ENCODE data around the gene C5orf15. TPM values are rescaled to one million over a fixed set of nuclear protein-coding genes. Genes with fewer than 3 reads are reported as not detected.

The C5orf15 gene
- total RNA-seq, 2 experiments from 2014 or later, result 23.7 to 26.7 TPM

- no peaks in the 10 kb centered on the region for H3K27me3 Mint-ChIP-seq
- peaks cover 41% of the 10 kb centered on the region for H3K4me1 Mint-ChIP-seq (ENCODE audit: low read depth)
- H3K36me3 Mint-ChIP-seq, result no peaks in the 10 kb centered on the region
- POLR2A ChIA-PET, result no interaction called here
- CTCF ChIA-PET, result no interaction called here
- intact Hi-C loops (cut with micrococcal nuclease), result no loop called here
- no peak overlapping the region for H3K4me3 Mint-ChIP-seq
- no peak overlapping the region for H3K27ac Mint-ChIP-seq
- no peak for DNase-seq
- no peaks in the 10 kb centered on the region for H3K9me3 Mint-ChIP-seq
Measured at GRCh38 chr5:133926489-133927299, 41.7 kb downstream of the C5orf15 start.

- H3K27me3 Mint-ChIP-seq, result no peaks in the 10 kb centered on the region
- DNase-seq, result no peak
- H3K9me3 Mint-ChIP-seq, result no peaks in the 10 kb centered on the region
- no peak overlapping the region for H3K4me3 Mint-ChIP-seq
- H3K36me3 Mint-ChIP-seq, result no peaks in the 10 kb centered on the region
- CTCF ChIA-PET, result no interaction called here
- peaks cover 35% of the 10 kb centered on the region for H3K4me1 Mint-ChIP-seq (ENCODE audit: low read depth)
- POLR2A ChIA-PET, result no interaction called here
- H3K27ac Mint-ChIP-seq, result no peak overlapping the region
- intact Hi-C loops (cut with micrococcal nuclease), result no loop called here
Measured at GRCh38 chr5:133925866-133926488, 42.4 kb downstream of the C5orf15 start.

- Mint-ChIP-seq H3K4me3 (no peak overlapping the region), H3K9me3 (no peaks in the 10 kb centered on the region), H3K36me3 (no peaks in the 10 kb centered on the region), H3K27me3 (no peaks in the 10 kb centered on the region), H3K4me1 (ENCODE audit: low read depth) (peaks cover 35% of the 10 kb centered on the region), H3K27ac (no peak overlapping the region)
- no peak for DNase-seq
- ChIA-PET POLR2A (no interaction called here), CTCF (no interaction called here)
- intact Hi-C loops (cut with micrococcal nuclease), result no loop called here
Measured at GRCh38 chr5:133925269-133925668, 43.2 kb downstream of the C5orf15 start.

GRCh38 chr5:133924221-133924920 lies 44.1 kb downstream of the C5orf15 start:
- CTCF ChIA-PET, result no interaction called here
- H3K27me3 Mint-ChIP-seq, result no peaks in the 10 kb centered on the region
- H3K36me3 Mint-ChIP-seq, result no peaks in the 10 kb centered on the region
- intact Hi-C loops (cut with micrococcal nuclease), result no loop called here
- H3K4me1 Mint-ChIP-seq (ENCODE audit: low read depth), result peaks cover 34% of the 10 kb centered on the region
- no peaks in the 10 kb centered on the region for H3K9me3 Mint-ChIP-seq
- DNase-seq, result no peak
- no peak overlapping the region for H3K27ac Mint-ChIP-seq
- POLR2A ChIA-PET, result no interaction called here
- H3K4me3 Mint-ChIP-seq, result no peak overlapping the region

GRCh38 chr5:133921979-133922378 lies 46.4 kb downstream of the C5orf15 start:
- H3K4me3 Mint-ChIP-seq, result no peak overlapping the region
- H3K36me3 Mint-ChIP-seq, result no peaks in the 10 kb centered on the region
- no peak for DNase-seq
- H3K27ac Mint-ChIP-seq, result no peak overlapping the region
- CTCF ChIA-PET, result no interaction called here
- H3K9me3 Mint-ChIP-seq, result no peaks in the 10 kb centered on the region
- no peaks in the 10 kb centered on the region for H3K27me3 Mint-ChIP-seq
- POLR2A ChIA-PET, result interaction anchor here (1.4 kb wide), 1 partner anchor 17 kb away, joined by 3 read pairs; no protein-coding TSS in a partner anchor
- peaks cover 27% of the 10 kb centered on the region for H3K4me1 Mint-ChIP-seq (ENCODE audit: low read depth)
- intact Hi-C loops (cut with micrococcal nuclease), result no loop called here

GRCh38 chr5:133921069-133921468 lies 47.4 kb downstream of the C5orf15 start:
- H3K4me3 Mint-ChIP-seq, result no peak overlapping the region
- CTCF ChIA-PET, result no interaction called here
- intact Hi-C loops (cut with micrococcal nuclease), result no loop called here
- no peaks in the 10 kb centered on the region for H3K9me3 Mint-ChIP-seq
- no peaks in the 10 kb centered on the region for H3K36me3 Mint-ChIP-seq
- H3K4me1 Mint-ChIP-seq (ENCODE audit: low read depth), result peaks cover 27% of the 10 kb centered on the region
- no peaks in the 10 kb centered on the region for H3K27me3 Mint-ChIP-seq
- POLR2A ChIA-PET, result interaction anchor here (1.4 kb wide), 1 partner anchor 18 kb away, joined by 3 read pairs; no protein-coding TSS in a partner anchor
- peak; percentile 27 for DNase-seq
- H3K27ac Mint-ChIP-seq, result no peak overlapping the region

- H3K4me3 Mint-ChIP-seq, result no peak overlapping the region
- CTCF ChIA-PET, result interaction anchor here (0.9 to 1.3 kb wide), 2 partner anchors 9 to 11 kb away, joined by 3 to 6 read pairs; no protein-coding TSS in a partner anchor
Measured at GRCh38 chr5:133919148-133920136, 49.0 kb downstream of the C5orf15 start.

DNA sequence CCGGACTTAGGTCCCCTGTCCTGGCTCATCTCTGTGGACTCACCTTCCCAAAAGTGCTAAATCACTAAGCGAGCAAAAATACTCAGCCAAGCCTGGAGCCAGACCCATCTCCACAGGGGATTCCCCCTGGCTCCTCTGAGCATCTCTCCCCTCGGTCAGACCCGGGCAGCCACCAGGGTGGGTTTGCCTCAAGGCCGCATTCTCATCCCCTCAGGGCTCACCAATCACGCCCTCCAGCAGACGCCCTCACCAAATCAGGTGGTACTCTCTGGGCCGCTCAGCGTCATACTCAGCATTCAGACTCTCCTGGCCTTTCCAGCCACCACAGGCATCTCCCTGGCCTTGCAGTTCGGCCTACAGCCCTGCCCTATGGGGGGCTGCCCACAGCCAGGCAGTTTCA lies 49.7 kb downstream of the C5orf15 start:
- POLR2A ChIA-PET, result no interaction called here
- intact Hi-C loops (cut with micrococcal nuclease), result loop anchor here (1.0 kb wide), 1 partner anchor 12 kb away; no protein-coding TSS in a partner anchor
- H3K27me3 Mint-ChIP-seq, result no peaks in the 10 kb centered on the region
- CTCF ChIA-PET, result interaction anchor here (1.3 kb wide), 1 partner anchor 12 kb away, joined by 6 read pairs; no protein-coding TSS in a partner anchor
- DNase-seq, result no peak
- peaks cover 25% of the 10 kb centered on the region for H3K4me1 Mint-ChIP-seq (ENCODE audit: low read depth)
- no peaks in the 10 kb centered on the region for H3K9me3 Mint-ChIP-seq
- H3K36me3 Mint-ChIP-seq, result no peaks in the 10 kb centered on the region
- H3K27ac Mint-ChIP-seq, result peak overlapping the region; percentile 64
- H3K4me3 Mint-ChIP-seq, result no peak overlapping the region

More at GRCh38 chr5:133919148-133920136, 49.0 kb downstream of the C5orf15 start:
- H3K36me3 Mint-ChIP-seq, result no peaks in the 10 kb centered on the region
- no peaks in the 10 kb centered on the region for H3K27me3 Mint-ChIP-seq
- DNase-seq, result peak; percentile 38
- peaks cover 25% of the 10 kb centered on the region for H3K4me1 Mint-ChIP-seq (ENCODE audit: low read depth)
- intact Hi-C loops (cut with micrococcal nuclease), result loop anchor here (1.0 kb wide), 1 partner anchor 11 kb away; no protein-coding TSS in a partner anchor
- POLR2A ChIA-PET, result no interaction called here
- H3K9me3 Mint-ChIP-seq, result no peaks in the 10 kb centered on the region
- peak overlapping the region; percentile 64 for H3K27ac Mint-ChIP-seq

GRCh38 chr5:133918316-133918715 lies 50.1 kb downstream of the C5orf15 start:
- Mint-ChIP-seq H3K36me3 (no peaks in the 10 kb centered on the region), H3K27me3 (no peaks in the 10 kb centered on the region), H3K9me3 (no peaks in the 10 kb centered on the region), H3K4me3 (no peak overlapping the region), H3K4me1 (ENCODE audit: low read depth) (peaks cover 25% of the 10 kb centered on the region), H3K27ac (peak overlapping the region; percentile 64)
- intact Hi-C loops (cut with micrococcal nuclease), result no loop called here
- no peak for DNase-seq
- CTCF ChIA-PET, result interaction anchor here (1.3 kb wide), 1 partner anchor 12 kb away, joined by 6 read pairs; no protein-coding TSS in a partner anchor
- POLR2A ChIA-PET, result no interaction called here

DNA sequence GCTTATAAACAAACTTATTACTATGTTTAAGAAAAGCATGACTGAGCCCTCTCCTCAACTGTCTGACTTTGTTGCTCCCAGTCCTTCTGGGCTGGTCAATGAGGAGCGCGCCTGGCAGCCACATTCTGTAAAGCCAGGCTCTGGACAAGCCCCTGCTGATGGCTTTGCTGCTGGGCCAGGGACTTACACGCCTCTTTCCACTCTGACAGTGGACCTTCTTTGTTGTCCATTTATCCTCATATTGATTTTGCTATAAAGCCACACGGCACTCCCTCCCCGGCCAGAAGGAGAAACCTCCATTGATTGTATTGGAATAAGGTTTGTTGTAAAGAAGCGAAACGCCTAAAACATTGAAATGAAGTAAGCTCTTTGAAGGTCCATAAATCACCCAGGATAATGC lies 50.6 kb downstream of the C5orf15 start:
- Mint-ChIP-seq H3K9me3 (no peaks in the 10 kb centered on the region), H3K27ac (no peak overlapping the region), H3K27me3 (no peaks in the 10 kb centered on the region), H3K4me1 (ENCODE audit: low read depth) (peaks cover 25% of the 10 kb centered on the region), H3K36me3 (no peaks in the 10 kb centered on the region), H3K4me3 (no peak overlapping the region)
- intact Hi-C loops (cut with micrococcal nuclease), result no loop called here
- no peak for DNase-seq
- CTCF ChIA-PET, result no interaction called here
- POLR2A ChIA-PET, result no interaction called here

- no peak overlapping the region for H3K27ac Mint-ChIP-seq
- peaks cover 25% of the 10 kb centered on the region for H3K4me1 Mint-ChIP-seq (ENCODE audit: low read depth)
- DNase-seq, result no peak
- no peaks in the 10 kb centered on the region for H3K36me3 Mint-ChIP-seq
- ChIA-PET CTCF (no interaction called here), POLR2A (no interaction called here)
- no peaks in the 10 kb centered on the region for H3K27me3 Mint-ChIP-seq
- no peaks in the 10 kb centered on the region for H3K9me3 Mint-ChIP-seq
- intact Hi-C loops (cut with micrococcal nuclease), result no loop called here
- no peak overlapping the region for H3K4me3 Mint-ChIP-seq
Measured at GRCh38 chr5:133916914-133917313, 51.5 kb downstream of the C5orf15 start.

Data from activated CD4-positive, alpha-beta memory T cell treated with anti-CD3 and anti-CD28 coated beads for 36 hours (primary cell).